ENCODE measurements around the gene WWTR1. TPM values are rescaled to one million over a fixed set of nuclear protein-coding genes. Genes with fewer than 3 reads are reported as not detected.

The WWTR1 gene
- total and polyA plus RNA-seq, 2 experiments from 2014 or later: 54.8 to 69.1 TPM

DNA sequence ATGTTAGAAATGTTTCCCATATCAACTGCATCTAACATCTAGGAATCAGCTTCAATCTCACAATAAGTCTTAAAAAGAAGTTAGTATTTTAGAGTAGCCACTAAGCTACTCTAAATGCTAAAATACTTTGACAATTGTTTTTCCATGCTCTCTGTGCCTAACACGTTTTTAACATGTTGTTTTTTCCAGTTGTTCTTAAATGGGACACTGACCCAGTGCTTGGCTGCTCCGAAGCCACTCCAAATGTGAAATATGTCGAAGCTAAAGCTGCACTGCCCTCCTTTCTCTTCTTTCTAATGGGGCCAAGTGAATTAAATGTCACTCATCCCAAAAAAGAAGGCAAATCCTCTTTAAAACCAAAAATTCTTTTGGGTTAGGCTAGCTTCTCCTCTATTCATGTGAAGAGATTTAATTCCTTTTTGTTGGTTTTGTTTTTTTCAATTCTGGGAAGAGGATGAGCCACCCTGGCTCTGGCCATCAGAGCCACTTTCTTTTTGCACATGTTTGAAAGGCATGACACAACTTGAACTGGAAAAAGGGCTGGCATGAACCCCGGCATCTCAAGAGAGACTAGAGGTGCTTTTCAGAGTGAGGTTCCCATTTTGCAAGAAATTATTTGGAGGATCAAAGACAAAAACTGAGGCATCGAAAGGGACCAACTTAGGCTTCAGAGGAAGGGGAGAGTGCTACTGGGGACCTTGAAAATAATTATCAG, 73.7 kb downstream of the WWTR1 start:
- DNase-seq (ENCODE audit: low read depth in 1 of 2, low spot score in 1 of 2): no peak

DNA sequence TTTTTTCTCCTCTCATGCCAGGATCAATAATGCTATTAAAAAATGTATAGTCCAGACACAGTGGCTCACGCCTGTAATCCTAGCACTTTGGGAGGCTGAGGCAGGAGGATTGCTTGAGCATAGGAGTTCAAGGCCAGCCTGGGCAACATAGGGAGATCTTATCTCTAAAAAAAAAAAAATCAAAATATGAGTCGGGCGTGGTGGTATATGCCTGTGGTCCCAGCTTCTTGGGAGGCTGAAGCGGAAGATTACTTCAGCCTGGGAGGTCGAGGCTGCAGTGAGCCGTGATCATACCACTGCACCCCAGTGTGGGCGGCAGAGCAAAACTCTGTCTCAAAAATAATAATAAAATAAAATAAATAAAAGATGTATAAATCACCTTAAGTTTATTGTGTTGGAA, 75.4 kb downstream of the WWTR1 start:
- no peaks in the 10 kb centered on the region for H3K27me3 ChIP-seq
- peaks cover 40% of the 10 kb centered on the region for H3K4me1 ChIP-seq (ENCODE audit: low read depth)
- H3K4me3 ChIP-seq: no peak overlapping the region
- H3K9me3 ChIP-seq (ENCODE audit: low read depth): no peaks in the 10 kb centered on the region
- no peaks in the 10 kb centered on the region for H3K36me3 ChIP-seq
- DNase-seq (ENCODE audit: low read depth in 1 of 2, low spot score in 1 of 2): no peak
- TF ChIP-seq, protein P1, sequence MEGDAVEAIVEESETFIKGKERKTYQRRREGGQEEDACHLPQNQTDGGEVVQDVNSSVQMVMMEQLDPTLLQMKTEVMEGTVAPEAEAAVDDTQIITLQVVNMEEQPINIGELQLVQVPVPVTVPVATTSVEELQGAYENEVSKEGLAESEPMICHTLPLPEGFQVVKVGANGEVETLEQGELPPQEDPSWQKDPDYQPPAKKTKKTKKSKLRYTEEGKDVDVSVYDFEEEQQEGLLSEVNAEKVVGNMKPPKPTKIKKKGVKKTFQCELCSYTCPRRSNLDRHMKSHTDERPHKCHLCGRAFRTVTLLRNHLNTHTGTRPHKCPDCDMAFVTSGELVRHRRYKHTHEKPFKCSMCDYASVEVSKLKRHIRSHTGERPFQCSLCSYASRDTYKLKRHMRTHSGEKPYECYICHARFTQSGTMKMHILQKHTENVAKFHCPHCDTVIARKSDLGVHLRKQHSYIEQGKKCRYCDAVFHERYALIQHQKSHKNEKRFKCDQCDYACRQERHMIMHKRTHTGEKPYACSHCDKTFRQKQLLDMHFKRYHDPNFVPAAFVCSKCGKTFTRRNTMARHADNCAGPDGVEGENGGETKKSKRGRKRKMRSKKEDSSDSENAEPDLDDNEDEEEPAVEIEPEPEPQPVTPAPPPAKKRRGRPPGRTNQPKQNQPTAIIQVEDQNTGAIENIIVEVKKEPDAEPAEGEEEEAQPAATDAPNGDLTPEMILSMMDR (IDR thresholded peaks at IDR 0.05; ENCODE audit: low read depth, low read length): no peak
- no peak overlapping the region for H3K27ac ChIP-seq

More for the DNA sequence above, 73.7 kb downstream of the WWTR1 start:
- H3K27ac ChIP-seq: peak overlapping the region; percentile 55
- no peaks in the 10 kb centered on the region for H3K27me3 ChIP-seq
- no peaks in the 10 kb centered on the region for H3K36me3 ChIP-seq
- H3K4me1 ChIP-seq (ENCODE audit: low read depth): peaks cover 38% of the 10 kb centered on the region
- H3K4me3 ChIP-seq: no peak overlapping the region
- H3K9me3 ChIP-seq (ENCODE audit: low read depth): no peaks in the 10 kb centered on the region
- TF ChIP-seq, protein P1 (IDR thresholded peaks at IDR 0.05; ENCODE audit: low read depth, low read length): no peak

DNA sequence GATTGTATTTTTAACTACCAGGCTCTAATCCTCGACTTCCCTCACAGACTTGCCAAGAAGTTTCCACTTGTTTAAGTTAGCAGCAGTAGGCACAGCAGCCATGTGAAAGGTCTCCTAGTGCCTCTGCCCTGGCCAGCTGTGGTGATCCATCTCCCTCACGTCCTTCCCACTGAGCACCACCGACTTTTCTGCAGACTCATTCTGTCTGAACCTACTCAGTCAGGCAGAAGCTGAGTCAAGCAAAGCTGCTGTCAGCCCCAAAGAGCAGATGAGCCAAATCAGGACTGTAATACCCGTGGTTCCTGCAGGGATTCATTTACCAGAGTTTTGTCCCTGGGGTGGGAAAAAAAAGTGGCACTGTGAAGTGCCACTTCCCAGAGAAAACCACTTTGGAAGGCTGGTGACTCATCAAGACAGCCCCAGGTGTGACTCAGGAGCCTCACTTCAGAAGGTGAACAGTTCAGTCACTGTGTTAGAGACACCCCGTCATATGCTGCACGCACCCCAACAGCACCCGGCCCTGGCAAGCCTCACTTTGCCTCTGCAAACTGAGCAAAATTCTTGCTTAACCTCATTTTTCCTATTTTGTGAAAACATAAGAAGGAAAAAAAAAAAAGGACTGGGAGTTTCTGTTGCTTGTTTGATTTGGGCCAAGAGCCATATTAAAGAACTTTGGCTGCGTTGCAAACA, 76.0 kb downstream of the WWTR1 start:
- H3K4me1 ChIP-seq (ENCODE audit: low read depth): peaks cover 41% of the 10 kb centered on the region
- no peaks in the 10 kb centered on the region for H3K9me3 ChIP-seq (ENCODE audit: low read depth)
- H3K4me3 ChIP-seq: no peak overlapping the region
- peak overlapping the region; percentile 69 for H3K27ac ChIP-seq
- H3K36me3 ChIP-seq: no peaks in the 10 kb centered on the region
- peak; percentile 25 to 71 for DNase-seq (ENCODE audit: low read depth in 1 of 2, low spot score in 1 of 2)
- TF ChIP-seq, protein P1 (IDR thresholded peaks at IDR 0.05; ENCODE audit: low read depth, low read length): no peak
- no peaks in the 10 kb centered on the region for H3K27me3 ChIP-seq

DNA sequence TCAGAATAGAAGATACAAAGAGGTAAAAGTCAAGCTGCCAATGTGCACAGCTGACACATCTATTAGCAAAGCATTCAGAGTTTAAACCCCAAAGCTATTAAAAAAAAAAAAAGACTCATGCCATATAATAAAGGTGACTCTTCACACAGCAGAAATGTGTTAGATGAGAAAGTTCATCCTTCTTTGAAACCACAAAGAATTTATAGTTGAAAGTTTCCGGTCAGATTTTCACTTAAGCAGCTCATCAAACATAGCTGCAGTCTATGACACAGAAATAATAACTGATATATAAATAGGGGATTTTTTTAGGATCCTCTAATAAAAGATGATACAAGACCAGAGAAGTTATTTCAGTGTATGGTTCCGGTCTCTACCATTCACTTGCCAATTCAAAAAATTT, 76.6 kb downstream of the WWTR1 start:
- no peak overlapping the region for H3K4me3 ChIP-seq
- DNase-seq (ENCODE audit: low read depth in 1 of 2, low spot score in 1 of 2): no peak
- H3K36me3 ChIP-seq: no peaks in the 10 kb centered on the region
- TF ChIP-seq, protein P1 (IDR thresholded peaks at IDR 0.05; ENCODE audit: low read depth, low read length): no peak
- peaks cover 45% of the 10 kb centered on the region for H3K4me1 ChIP-seq (ENCODE audit: low read depth)
- H3K9me3 ChIP-seq (ENCODE audit: low read depth): no peaks in the 10 kb centered on the region
- peak overlapping the region; percentile 69 for H3K27ac ChIP-seq
- no peaks in the 10 kb centered on the region for H3K27me3 ChIP-seq

DNA sequence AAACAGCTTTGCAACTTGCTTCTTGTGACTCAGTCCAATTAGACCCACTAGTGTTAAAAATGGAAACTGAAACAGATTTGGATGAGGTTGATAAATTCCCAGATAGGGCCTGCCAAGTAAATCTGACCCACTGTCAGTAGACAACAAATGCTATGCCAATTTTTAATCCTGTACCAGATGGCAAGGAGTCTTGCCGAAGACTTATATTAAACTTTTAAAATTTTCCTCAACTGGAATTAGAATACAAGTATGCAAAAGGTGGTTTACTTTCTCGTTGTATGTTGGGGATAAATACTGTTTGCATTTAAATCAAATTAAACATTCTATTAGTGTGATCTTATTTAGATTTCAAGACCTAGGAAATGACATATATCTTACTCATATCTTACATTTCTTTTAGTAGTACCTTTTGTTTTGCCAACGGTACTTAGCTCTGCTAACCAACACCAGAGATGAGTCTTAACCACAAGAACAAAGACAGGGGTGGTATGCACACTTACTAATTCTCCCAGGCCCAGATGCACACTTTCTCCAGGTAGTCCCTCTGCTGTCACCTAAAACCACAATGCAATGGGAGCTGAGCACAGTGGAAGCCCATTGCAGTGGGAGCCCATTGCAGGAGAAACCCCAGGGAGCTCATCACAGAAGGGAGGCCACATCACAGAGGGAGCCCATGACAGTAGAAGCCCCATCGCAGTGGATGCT, 77.8 kb downstream of the WWTR1 start:
- Histone ChIP-seq H3K4me3 (no peak overlapping the region), H3K9me3 (ENCODE audit: low read depth) (no peaks in the 10 kb centered on the region), H3K4me1 (ENCODE audit: low read depth) (peaks cover 46% of the 10 kb centered on the region), H3K27me3 (no peaks in the 10 kb centered on the region), H3K27ac (no peak overlapping the region), H3K36me3 (no peaks in the 10 kb centered on the region)
- TF ChIP-seq, protein P1 (IDR thresholded peaks at IDR 0.05; ENCODE audit: low read depth, low read length): no peak
- DNase-seq (ENCODE audit: low read depth in 1 of 2, low spot score in 1 of 2): peak in 1 of 2 donors; percentile 34

Data from cardiac muscle cell (in vitro differentiated cells and primary cell).